Measurements from ENCODE around the gene HOXD11. TPM values are rescaled to one million over a fixed set of nuclear protein-coding genes. Genes with fewer than 3 reads are reported as not detected.

The HOXD11 gene
- polyA plus RNA-seq, 1 experiment, result not detected

GRCh38 chr2:176158186-176158591, 51.1 kb downstream of the HOXD11 start:
- DNase-seq (ENCODE audit: low read depth, low spot score), result no peak
- Histone ChIP-seq H3K4me3 (ENCODE audit: low read depth, low read length) (no peak overlapping the region), H3K27me3 (ENCODE audit: control insufficient read depth, insufficient read depth, low read length) (peaks cover 93% of the 10 kb centered on the region), H3K9me3 (ENCODE audit: control insufficient read depth, insufficient read depth, low read length) (peaks cover 13% of the 10 kb centered on the region; the same call in 1 of the 2 replicates), H3K27ac (ENCODE audit: low read depth, low read length) (no peak overlapping the region)
- CTCF ChIA-PET, result interaction anchor here (0.5 to 0.7 kb wide), 3 partner anchors 19 to 668 kb away, joined by 3 to 11 read pairs (median 4); no protein-coding TSS in a partner anchor
- TF ChIP-seq CTCF (IDR thresholded peaks at IDR 0.05; ENCODE audit: low read depth, low read length), result no peak
- POLR2A ChIA-PET, result no interaction called here

- ChIA-PET CTCF (interaction anchor here (0.5 to 0.6 kb wide), 2 partner anchors 18 to 667 kb away, joined by 3 to 4 read pairs; no protein-coding TSS in a partner anchor), POLR2A (no interaction called here)
- DNase-seq (ENCODE audit: low read depth, low spot score), result no peak
- Histone ChIP-seq H3K27me3 (ENCODE audit: control insufficient read depth, insufficient read depth, low read length) (peaks cover 95% of the 10 kb centered on the region), H3K27ac (ENCODE audit: low read depth, low read length) (no peak overlapping the region), H3K4me3 (ENCODE audit: low read depth, low read length) (no peak overlapping the region), H3K9me3 (ENCODE audit: control insufficient read depth, insufficient read depth, low read length) (peaks cover 13% of the 10 kb centered on the region; the same call in 1 of the 2 replicates)
- no peak for TF ChIP-seq CTCF (IDR thresholded peaks at IDR 0.05; ENCODE audit: low read depth, low read length)
Measured at GRCh38 chr2:176158855-176159662, 52.0 kb downstream of the HOXD11 start.

Small RNAs within 50 kb of the gene (small RNA-seq; reads per million reads assigned to genes)
- 2.4 reads per million for gene MIR10B (ENCODE audit: insufficient read length, low read depth)

Other genes with a start within 250 kb of the HOXD11 start
- 21.6 and 29.8 TPM in 2 replicates for gene LNPK, start 105.0 kb upstream of the HOXD11 start, polyA plus RNA-seq (2011; rRNA removed)
- not detected in 2 replicates for gene EVX2, start 23.3 kb upstream of the HOXD11 start, polyA plus RNA-seq (2011; rRNA removed)
- not detected in 2 replicates for gene HOXD13, start 14.6 kb upstream of the HOXD11 start, polyA plus RNA-seq (2011; rRNA removed)
- not detected in 2 replicates for gene HOXD12, start 7.5 kb upstream of the HOXD11 start, polyA plus RNA-seq (2011; rRNA removed)
- not detected in 2 replicates for gene HOXD10, start 9.5 kb downstream of the HOXD11 start, polyA plus RNA-seq (2011; rRNA removed)
- gene HOXD9, start 15.4 kb downstream of the HOXD11 start, polyA plus RNA-seq (2011; rRNA removed), result not detected in 2 replicates
- not detected in 2 replicates for gene HOXD8, start 22.4 kb downstream of the HOXD11 start, polyA plus RNA-seq (2011; rRNA removed)
- gene HOXD4, start 44.3 kb downstream of the HOXD11 start, polyA plus RNA-seq (2011; rRNA removed), result not detected in 2 replicates
- not detected in 2 replicates for gene HOXD3, start 50.0 kb downstream of the HOXD11 start, polyA plus RNA-seq (2011; rRNA removed)
- gene HOXD1, start 81.4 kb downstream of the HOXD11 start, polyA plus RNA-seq (2011; rRNA removed), result not detected in 2 replicates
- 35.2 and 47.4 TPM in 2 replicates for gene MTX2, start 162.2 kb downstream of the HOXD11 start, polyA plus RNA-seq (2011; rRNA removed)

Data from AG04450 (cell line).